Measurements from ENCODE around the gene ZNF23. TPM values are rescaled to one million over a fixed set of nuclear protein-coding genes. Genes with fewer than 3 reads are reported as not detected.

The ZNF23 gene
- total and polyA plus RNA-seq, 4 donors = 1.5 to 6.1 (median 3.1) TPM

DNA sequence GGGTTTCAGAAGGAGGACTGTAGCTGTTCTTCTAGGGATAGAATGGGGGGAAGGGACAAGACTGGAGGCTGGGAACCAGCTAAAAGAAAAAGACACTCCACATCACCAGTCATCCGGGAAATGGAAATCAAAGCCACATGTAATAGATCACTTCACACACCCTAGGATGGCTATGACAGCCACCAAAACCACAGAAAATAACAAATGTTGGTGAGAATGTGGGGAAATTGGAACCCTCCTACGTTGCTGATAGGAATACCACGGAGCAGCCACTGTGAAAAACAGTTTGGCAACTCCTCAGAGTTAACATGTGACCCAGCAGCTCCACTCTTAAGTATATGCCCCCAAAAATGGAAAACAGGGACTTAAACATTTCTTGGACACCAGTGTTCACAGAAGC lies 22.5 kb downstream of the ZNF23 start:
- DNase-seq (ENCODE audit: low spot score) = no peak
- Histone ChIP-seq H3K9ac (ENCODE audit: low read depth in 1 of 2, low read length in 2 of 2) (no peak overlapping the region), H3K27me3 (ENCODE audit: control insufficient read depth in 4 of 4, insufficient read depth in 4 of 4, low read length in 3 of 4) (no peaks in the 10 kb centered on the region), H3K9me3 (ENCODE audit: control insufficient read depth in 4 of 4, low read length in 3 of 4) (peaks cover 11 to 28% (median 22%) of the 10 kb centered on the region in 4 donors), H3K36me3 (ENCODE audit: control insufficient read depth in 4 of 4, insufficient read depth in 3 of 4, low read depth in 1 of 4, low read length in 3 of 4) (no peaks in the 10 kb centered on the region), H3K27ac (ENCODE audit: low read depth in 1 of 2, low read length in 2 of 2) (no peak overlapping the region), H3K4me1 (ENCODE audit: control insufficient read depth in 4 of 4, insufficient read depth in 4 of 4, low read length in 3 of 4) (no peaks in the 10 kb centered on the region), H3K4me3 (ENCODE audit: low read depth in 1 of 3, low read length in 3 of 3) (no peak overlapping the region)
- WGBS = 45% methylated on average over 3 of the region's 3 CpGs
- no peak for TF ChIP-seq RXRA (IDR thresholded peaks at IDR 0.05)
- TF ChIP-seq HNF4A (conservative IDR thresholded peaks at IDR 0.05) = no peak
- no peak for TF ChIP-seq EGR1 (IDR thresholded peaks at IDR 0.05; ENCODE audit: low read depth in 2 of 2)
- TF ChIP-seq, protein P1, sequence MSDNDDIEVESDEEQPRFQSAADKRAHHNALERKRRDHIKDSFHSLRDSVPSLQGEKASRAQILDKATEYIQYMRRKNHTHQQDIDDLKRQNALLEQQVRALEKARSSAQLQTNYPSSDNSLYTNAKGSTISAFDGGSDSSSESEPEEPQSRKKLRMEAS (IDR thresholded peaks at IDR 0.05) = no peak
- TF ChIP-seq SP1 (IDR thresholded peaks at IDR 0.05) = no peak
- TF ChIP-seq, protein P2, sequence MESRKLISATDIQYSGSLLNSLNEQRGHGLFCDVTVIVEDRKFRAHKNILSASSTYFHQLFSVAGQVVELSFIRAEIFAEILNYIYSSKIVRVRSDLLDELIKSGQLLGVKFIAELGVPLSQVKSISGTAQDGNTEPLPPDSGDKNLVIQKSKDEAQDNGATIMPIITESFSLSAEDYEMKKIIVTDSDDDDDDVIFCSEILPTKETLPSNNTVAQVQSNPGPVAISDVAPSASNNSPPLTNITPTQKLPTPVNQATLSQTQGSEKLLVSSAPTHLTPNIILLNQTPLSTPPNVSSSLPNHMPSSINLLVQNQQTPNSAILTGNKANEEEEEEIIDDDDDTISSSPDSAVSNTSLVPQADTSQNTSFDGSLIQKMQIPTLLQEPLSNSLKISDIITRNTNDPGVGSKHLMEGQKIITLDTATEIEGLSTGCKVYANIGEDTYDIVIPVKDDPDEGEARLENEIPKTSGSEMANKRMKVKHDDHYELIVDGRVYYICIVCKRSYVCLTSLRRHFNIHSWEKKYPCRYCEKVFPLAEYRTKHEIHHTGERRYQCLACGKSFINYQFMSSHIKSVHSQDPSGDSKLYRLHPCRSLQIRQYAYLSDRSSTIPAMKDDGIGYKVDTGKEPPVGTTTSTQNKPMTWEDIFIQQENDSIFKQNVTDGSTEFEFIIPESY (IDR thresholded peaks at IDR 0.05) = no peak
- TF ChIP-seq YY1 (IDR thresholded peaks at IDR 0.05) = no peak
- TF ChIP-seq, protein P3, sequence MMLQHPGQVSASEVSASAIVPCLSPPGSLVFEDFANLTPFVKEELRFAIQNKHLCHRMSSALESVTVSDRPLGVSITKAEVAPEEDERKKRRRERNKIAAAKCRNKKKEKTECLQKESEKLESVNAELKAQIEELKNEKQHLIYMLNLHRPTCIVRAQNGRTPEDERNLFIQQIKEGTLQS (IDR thresholded peaks at IDR 0.05) = no peak
- TF ChIP-seq FOXA1 (IDR thresholded peaks at IDR 0.05) = no peak
- TF ChIP-seq, protein P4, sequence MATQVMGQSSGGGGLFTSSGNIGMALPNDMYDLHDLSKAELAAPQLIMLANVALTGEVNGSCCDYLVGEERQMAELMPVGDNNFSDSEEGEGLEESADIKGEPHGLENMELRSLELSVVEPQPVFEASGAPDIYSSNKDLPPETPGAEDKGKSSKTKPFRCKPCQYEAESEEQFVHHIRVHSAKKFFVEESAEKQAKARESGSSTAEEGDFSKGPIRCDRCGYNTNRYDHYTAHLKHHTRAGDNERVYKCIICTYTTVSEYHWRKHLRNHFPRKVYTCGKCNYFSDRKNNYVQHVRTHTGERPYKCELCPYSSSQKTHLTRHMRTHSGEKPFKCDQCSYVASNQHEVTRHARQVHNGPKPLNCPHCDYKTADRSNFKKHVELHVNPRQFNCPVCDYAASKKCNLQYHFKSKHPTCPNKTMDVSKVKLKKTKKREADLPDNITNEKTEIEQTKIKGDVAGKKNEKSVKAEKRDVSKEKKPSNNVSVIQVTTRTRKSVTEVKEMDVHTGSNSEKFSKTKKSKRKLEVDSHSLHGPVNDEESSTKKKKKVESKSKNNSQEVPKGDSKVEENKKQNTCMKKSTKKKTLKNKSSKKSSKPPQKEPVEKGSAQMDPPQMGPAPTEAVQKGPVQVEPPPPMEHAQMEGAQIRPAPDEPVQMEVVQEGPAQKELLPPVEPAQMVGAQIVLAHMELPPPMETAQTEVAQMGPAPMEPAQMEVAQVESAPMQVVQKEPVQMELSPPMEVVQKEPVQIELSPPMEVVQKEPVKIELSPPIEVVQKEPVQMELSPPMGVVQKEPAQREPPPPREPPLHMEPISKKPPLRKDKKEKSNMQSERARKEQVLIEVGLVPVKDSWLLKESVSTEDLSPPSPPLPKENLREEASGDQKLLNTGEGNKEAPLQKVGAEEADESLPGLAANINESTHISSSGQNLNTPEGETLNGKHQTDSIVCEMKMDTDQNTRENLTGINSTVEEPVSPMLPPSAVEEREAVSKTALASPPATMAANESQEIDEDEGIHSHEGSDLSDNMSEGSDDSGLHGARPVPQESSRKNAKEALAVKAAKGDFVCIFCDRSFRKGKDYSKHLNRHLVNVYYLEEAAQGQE (IDR thresholded peaks at IDR 0.05) = no peak
- no peak for TF ChIP-seq HNF4G (IDR thresholded peaks at IDR 0.05)
- TF ChIP-seq GABPA (IDR thresholded peaks at IDR 0.05 in 1 of 2, conservative IDR thresholded peaks at IDR 0.05 in 1 of 2) = no peak
- no peak for TF ChIP-seq FOXA2 (IDR thresholded peaks at IDR 0.05)
- no peak for TF ChIP-seq JUND (IDR thresholded peaks at IDR 0.05)
- no peak for TF ChIP-seq NR2F2 (IDR thresholded peaks at IDR 0.05)
- no peak for TF ChIP-seq RAD21 (IDR thresholded peaks at IDR 0.05)
- TF ChIP-seq, protein P5, sequence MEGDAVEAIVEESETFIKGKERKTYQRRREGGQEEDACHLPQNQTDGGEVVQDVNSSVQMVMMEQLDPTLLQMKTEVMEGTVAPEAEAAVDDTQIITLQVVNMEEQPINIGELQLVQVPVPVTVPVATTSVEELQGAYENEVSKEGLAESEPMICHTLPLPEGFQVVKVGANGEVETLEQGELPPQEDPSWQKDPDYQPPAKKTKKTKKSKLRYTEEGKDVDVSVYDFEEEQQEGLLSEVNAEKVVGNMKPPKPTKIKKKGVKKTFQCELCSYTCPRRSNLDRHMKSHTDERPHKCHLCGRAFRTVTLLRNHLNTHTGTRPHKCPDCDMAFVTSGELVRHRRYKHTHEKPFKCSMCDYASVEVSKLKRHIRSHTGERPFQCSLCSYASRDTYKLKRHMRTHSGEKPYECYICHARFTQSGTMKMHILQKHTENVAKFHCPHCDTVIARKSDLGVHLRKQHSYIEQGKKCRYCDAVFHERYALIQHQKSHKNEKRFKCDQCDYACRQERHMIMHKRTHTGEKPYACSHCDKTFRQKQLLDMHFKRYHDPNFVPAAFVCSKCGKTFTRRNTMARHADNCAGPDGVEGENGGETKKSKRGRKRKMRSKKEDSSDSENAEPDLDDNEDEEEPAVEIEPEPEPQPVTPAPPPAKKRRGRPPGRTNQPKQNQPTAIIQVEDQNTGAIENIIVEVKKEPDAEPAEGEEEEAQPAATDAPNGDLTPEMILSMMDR (IDR thresholded peaks at IDR 0.05; ENCODE audit: low read depth, low read length, missing input control) = no peak
- no peak for TF ChIP-seq TAF1 (conservative IDR thresholded peaks at IDR 0.05)
